Small intestine (tissue), 7 donors: Measurements from ENCODE around the gene HEXB. TPM values are rescaled to one million over a fixed set of nuclear protein-coding genes. Genes with fewer than 3 reads are reported as not detected.
A peak's percentile ranks its signal among the peaks of the same experiment; 100 is the strongest.
"Not testable (repeated sequence)": the region's sequence is repeated elsewhere in the genome, so short reads cannot be mapped to it uniquely, and the experiment has no call there.

ENCODE experiments used
- DNase-seq, 2 donors: peaks; one replicate each; pipeline versions ENCODE4 v3.0.0 to v3.0.0-alpha.2; 2013
- FAIRE-seq: peaks from 2 replicates; lab custom pipeline; 2012; peaks lifted over from hg19 to GRCh38; lab: Jason Lieb, UNC
- H3K27ac ChIP-seq, 3 donors: one replicate each; pipeline ENCODE4 v1.5.1; 2013; ENCODE audit warnings: low read length in 2 of 3, mild to moderate bottlenecking in 2 of 3, control low read depth in 1 of 3, inconsistent platforms in 1 of 3, low read depth in 1 of 3, moderate library complexity in 1 of 3
- H3K27me3 ChIP-seq, 3 donors: one replicate each; pipeline ENCODE4 v1.6.1; 2013; ENCODE audit warnings: low read length in 3 of 3, inconsistent platforms in 1 of 3; ENCODE audit not compliant: control insufficient read depth in 3 of 3, insufficient read depth in 3 of 3
- H3K36me3 ChIP-seq, 3 donors: one replicate each; pipeline ENCODE4 v1.6.1; 2013; ENCODE audit warnings: low read length in 3 of 3, inconsistent platforms in 1 of 3, low read depth in 1 of 3, mild to moderate bottlenecking in 1 of 3, moderate library complexity in 1 of 3; ENCODE audit not compliant: control insufficient read depth in 3 of 3, insufficient read depth in 2 of 3
- H3K4me1 ChIP-seq, 3 donors: one replicate each; pipeline ENCODE4 v1.6.1; 2013; ENCODE audit warnings: low read length in 2 of 3, inconsistent platforms in 1 of 3, low read depth in 1 of 3, mild to moderate bottlenecking in 1 of 3, moderate library complexity in 1 of 3; ENCODE audit not compliant: control insufficient read depth in 3 of 3, insufficient read depth in 2 of 3
- H3K4me3 ChIP-seq, 3 donors: one replicate each; pipeline ENCODE4 v1.5.1; 2013; ENCODE audit warnings: low read length in 3 of 3, control low read depth in 1 of 3, inconsistent platforms in 1 of 3, low read depth in 1 of 3, mild to moderate bottlenecking in 1 of 3, moderate library complexity in 1 of 3
- H3K9me3 ChIP-seq, 2 donors: one replicate each; pipeline ENCODE4 v1.6.1; 2013; ENCODE audit warnings: low read depth in 1 of 2, low read length in 1 of 2; ENCODE audit not compliant: control insufficient read depth in 2 of 2, insufficient read depth in 1 of 2
- WGBS, 3 donors: extraction: QIAGEN DNeasy Blood & Tissue Kit; methylation state at CpG; one replicate each; pipeline ENCODE4 v1.1.7; 2013; 5-methylcytosine and 5-hydroxymethylcytosine counted together
- polyA plus RNA-seq, 4 donors: library from polyadenylated mRNA; stranded (reverse) in 3 of 4; unstranded in 1 of 4; fragments of 200-250 nt in 3 of 4; fragments of 120-200 nt in 1 of 4; gene quantifications; one replicate each; pipeline versions ENCODE4 v1.2.1 to v1.2.3, GENCODE V29; 2013
- donor health status: healthy with polysubstance abuse.
- donor health status: control.
- donor health status: control.
- donor health status: Bipolar disorder and iron deficiency.
- donor health status: healthy.

HEXB gene
- polyA plus RNA-seq, 4 donors = 63.5 to 582 (median 112) TPM

DNA sequence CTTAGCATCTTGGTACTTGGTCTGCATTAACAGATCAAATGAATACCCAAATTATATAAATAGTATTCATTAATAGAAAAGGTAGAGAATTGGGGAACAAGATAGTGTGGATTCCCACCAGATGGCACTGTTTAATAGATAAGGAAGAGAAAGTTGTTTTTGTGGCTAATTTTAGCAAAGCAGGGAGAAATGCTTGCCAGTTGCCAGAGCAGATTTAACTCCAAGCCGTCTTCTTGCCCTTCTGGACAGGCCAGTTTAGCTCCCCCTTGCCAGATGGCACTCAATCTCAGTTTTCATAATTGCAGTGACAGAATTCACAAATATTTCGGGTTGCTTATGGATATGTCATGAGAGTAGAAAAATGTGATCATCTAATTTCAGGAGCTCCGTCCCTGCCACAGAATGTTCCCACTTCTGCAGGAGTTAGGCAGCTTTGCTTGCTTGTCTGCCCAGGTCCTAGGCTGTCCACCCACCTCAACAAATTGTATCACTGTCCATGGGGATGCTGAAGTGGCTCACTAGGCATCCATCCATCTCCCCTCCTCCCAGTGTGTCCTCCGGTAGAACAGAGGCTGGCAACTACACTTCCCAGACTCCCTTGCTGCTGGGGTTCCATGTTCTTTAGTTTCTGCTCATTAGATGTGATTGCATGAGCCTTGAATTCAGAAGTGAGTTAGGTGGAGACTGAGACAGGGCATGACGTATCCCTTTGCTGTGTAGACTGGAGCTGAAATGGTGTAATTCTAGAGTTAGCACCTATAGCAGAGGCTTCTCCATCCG, 11.8 kb upstream of the HEXB start:
- H3K27ac ChIP-seq = no peak overlapping the region
- DNase-seq (no peak), FAIRE-seq (no peak)
- H3K4me3 ChIP-seq = no peak overlapping the region
- no peaks in the 10 kb centered on the region for H3K4me1 ChIP-seq
- no peaks in the 10 kb centered on the region for H3K27me3 ChIP-seq
- no peaks in the 10 kb centered on the region for H3K36me3 ChIP-seq
- 54 to 58% (median 57%) methylated on average over 6 of the region's 6 CpGs for WGBS, 3 donors
- H3K9me3 ChIP-seq = peaks cover 0 to 9% of the 10 kb centered on the region in 2 donors

DNA sequence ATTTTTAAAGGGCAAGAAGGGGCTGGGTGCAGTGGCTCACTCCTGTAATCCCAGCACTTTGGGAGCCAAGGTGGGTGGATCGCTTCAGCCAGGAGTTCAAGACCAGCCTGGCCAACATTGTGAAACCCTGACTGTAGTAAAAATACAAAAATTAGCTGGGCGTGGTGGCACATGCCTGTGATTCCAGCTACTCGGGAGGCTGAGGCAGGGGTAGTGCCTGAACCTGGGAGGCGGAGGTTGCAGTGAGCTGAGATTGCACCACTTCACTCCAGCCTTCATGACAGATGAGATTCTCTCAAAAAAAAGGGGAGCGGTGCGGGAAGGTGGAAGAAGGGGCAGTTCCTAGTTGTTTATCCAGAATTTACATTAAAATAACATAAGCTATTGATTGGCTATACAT, 8.6 kb upstream of the HEXB start:
- H3K27me3 ChIP-seq, FAIRE-seq: not testable (repeated sequence)

DNA sequence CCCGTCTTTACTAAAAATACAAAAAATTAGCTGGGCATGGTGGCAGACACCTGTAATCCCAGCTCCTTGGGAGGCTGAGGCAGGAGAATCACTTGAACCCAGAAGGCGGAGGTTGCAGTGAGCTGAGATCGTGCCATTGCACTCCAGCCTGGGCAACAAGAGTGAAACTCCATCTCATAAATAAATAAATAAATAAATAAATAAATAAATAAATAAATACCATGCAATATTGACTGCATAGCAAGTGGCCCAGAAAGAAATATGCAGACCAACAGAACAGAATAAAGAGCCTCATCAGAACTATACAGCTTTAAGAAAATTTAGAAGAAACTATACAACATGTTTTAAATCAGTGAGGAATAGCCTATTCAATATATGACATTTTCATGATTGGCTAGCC, 6.9 kb upstream of the HEXB start:
- not testable (repeated sequence) for H3K27ac ChIP-seq, H3K4me3 ChIP-seq, H3K9me3 ChIP-seq, H3K36me3 ChIP-seq, H3K4me1 ChIP-seq, FAIRE-seq, DNase-seq, H3K27me3 ChIP-seq
- WGBS, 3 donors = 81 to 95% (median 91%) methylated on average over 3 of the region's 3 CpGs

More for the DNA sequence above, 8.6 kb upstream of the HEXB start:
- not testable (repeated sequence) for H3K4me3 ChIP-seq, DNase-seq, H3K9me3 ChIP-seq, H3K36me3 ChIP-seq, H3K4me1 ChIP-seq, H3K27ac ChIP-seq
- WGBS, 3 donors = 88 to 94% (median 91%) methylated on average over 6 of the region's 6 CpGs

DNA sequence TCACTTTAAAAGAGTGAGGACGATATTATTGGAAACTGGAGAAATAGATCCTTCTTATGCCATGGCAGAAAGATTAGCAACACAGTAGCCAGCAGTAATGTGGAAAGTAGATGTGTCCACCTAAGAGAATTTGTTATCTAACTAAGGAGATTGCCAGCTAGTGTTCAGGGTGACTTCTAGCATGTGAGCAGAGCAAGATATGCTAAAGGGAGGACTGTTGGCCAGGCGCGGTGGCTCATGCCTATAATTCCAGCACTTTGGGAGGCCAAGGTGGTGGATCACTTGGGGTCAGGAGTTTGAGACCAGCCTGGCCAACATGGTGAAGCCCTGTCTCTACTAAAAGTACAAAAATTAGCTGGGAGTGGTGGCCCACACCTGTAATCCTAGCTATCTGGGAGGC, 5.7 kb upstream of the HEXB start:
- not testable (repeated sequence) for FAIRE-seq, DNase-seq, H3K27me3 ChIP-seq, H3K27ac ChIP-seq, H3K9me3 ChIP-seq, H3K36me3 ChIP-seq, H3K4me3 ChIP-seq, H3K4me1 ChIP-seq
- 88 to 93% (median 93%) methylated on average over 3 of the region's 3 CpGs for WGBS, 3 donors

DNA sequence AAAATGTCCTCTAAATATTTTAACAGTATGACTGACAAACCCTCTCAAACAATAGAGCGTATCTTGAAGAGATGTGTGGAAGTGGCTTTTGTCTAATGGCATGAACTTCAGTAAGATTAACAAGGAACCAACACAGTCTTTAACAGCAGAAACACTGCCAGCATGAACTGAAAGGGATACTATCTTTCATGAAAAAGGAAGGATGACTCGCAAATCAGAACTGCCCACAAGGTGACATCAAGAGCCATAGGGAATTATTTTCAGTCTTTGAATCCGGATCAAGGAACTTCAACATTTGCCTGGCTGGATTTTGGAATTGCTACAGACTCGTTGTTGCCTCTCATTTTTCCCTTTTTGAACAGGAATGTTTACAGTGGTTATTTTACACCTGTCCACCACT, 5.1 kb upstream of the HEXB start:
- FAIRE-seq (no peak), DNase-seq (no peak)
- Histone ChIP-seq H3K9me3 (no peaks in the 10 kb centered on the region), H3K4me1 (peaks cover 0 to 8% (median 0%) of the 10 kb centered on the region in 3 donors), H3K27me3 (no peaks in the 10 kb centered on the region), H3K4me3 (no peak overlapping the region), H3K27ac (no peak overlapping the region), H3K36me3 (no peaks in the 10 kb centered on the region)
- WGBS, 3 donors = 67 to 77% (median 73%) methylated on average over 4 of the region's 4 CpGs

DNA sequence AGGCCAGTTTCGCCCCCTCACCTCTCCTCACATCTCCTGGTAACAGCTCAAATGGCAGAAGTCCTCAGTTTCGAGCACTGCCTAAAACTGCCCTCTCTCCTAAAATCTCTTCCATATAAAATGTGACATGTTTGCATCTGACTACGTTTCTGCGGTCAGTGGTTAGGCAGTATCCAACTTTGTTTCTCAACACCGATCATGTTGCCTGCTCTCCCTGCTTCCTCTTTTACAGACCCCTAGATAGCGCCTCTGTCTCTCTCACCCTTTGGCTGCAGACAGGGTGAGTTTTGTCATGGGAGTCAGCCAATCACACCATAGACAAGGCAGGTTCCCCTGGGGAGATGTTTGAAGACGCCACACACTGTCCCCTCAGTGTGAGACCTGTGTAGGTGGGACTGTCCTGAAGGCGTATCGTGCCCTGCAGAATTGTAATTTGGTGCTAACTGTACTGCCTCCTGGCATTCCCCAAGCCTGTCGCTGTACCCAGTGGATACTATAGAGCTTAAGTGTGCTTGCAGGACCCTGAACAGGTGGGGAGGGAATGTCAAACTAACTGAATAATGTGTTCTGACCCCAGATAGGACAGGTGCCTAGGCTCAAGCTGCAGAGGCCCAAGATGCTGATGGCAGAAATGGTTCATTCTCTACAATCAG, 1.1 kb downstream of the HEXB start:
- FAIRE-seq (no peak), DNase-seq (peak; percentile 24 to 45)
- Histone ChIP-seq H3K9me3 (no peaks in the 10 kb centered on the region), H3K4me3 (peak overlapping the region; percentile 77 to 91 (median 90)), H3K27me3 (no peaks in the 10 kb centered on the region), H3K4me1 (peaks cover 7 to 18% (median 8%) of the 10 kb centered on the region in 3 donors), H3K36me3 (peaks cover 2 to 4% (median 4%) of the 10 kb centered on the region in 3 donors), H3K27ac (peak overlapping the region in 2 of 3 donors; percentile 76 to 94)
- 29 to 43% (median 40%) methylated on average over 10 of the region's 10 CpGs for WGBS, 3 donors

DNA sequence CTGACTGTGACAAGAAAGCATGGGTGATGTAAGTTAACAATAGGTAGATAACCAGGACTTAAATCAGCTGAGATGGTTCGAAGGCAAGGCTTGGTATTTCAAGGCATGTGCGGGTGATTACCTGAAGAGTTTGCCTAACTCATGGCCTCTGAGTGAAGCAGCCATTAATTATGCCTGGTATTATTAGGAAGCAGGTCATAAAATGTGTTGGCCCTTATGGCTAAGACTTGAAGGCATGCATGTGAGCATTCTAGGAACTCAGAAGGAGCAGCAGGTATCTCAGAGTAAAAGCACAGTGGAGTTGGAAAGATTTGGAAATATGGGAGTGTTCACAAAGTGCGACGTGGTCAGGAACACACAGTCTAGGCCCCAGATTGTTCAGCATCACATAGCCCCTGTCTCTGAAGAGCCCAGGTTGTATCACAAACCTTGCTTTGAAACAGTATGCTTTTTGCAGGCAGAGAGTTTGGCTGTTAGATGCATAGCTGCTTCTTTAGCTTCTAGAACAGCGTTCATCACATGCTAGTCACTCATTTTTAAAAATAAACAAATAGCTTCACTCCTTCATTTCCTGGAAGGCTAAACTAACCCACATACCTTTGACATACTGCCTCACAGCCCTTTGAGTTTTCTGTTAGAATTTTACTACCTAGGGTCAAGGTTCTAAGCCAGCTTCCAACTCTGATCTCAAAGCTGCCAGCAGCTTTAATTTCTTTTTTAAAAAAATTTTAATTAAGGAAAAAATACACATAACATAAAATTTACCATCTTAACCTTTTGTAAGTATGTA, 2.1 kb downstream of the HEXB start:
- Histone ChIP-seq H3K4me1 (peaks cover 7 to 18% (median 8%) of the 10 kb centered on the region in 3 donors), H3K27me3 (no peaks in the 10 kb centered on the region), H3K27ac (peak overlapping the region in 1 of 3 donors; percentile 15), H3K36me3 (peaks cover 2 to 5% (median 4%) of the 10 kb centered on the region in 3 donors), H3K9me3 (no peaks in the 10 kb centered on the region), H3K4me3 (no peak overlapping the region)
- peak; percentile 59 to 60 for DNase-seq
- no peak for FAIRE-seq
- WGBS, 3 donors = 45 to 69% (median 61%) methylated on average over 5 of the region's 5 CpGs

DNA sequence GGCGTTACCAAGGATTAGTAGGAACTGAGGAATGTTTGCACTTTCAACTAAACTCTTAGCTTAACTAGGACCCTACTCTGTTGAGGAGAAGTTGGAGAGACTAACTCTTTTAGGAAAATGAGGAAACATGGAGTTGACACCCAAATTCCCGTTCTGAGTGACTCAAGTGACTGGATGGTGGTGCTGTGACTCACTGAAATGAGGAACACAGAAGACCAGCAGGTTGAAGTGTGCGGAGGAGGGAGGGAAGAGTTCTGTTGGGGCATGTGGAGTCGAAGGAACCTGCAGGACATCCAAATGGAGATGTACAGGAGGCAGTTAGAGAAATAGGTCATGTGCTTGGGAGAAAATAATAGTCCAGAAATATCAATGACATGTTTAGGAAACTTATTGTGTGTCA, 8.2 kb downstream of the HEXB start:
- Histone ChIP-seq H3K27ac (no peak overlapping the region), H3K36me3 (peaks cover 11 to 28% (median 12%) of the 10 kb centered on the region in 3 donors), H3K4me3 (no peak overlapping the region), H3K9me3 (no peaks in the 10 kb centered on the region), H3K27me3 (no peaks in the 10 kb centered on the region), H3K4me1 (no peaks in the 10 kb centered on the region)
- no peak for FAIRE-seq
- DNase-seq = no peak
- 92 to 98% (median 94%) methylated on average over 4 of the region's 4 CpGs for WGBS, 3 donors
